ENCODE data around the gene RASSF8. TPM values are rescaled to one million over a fixed set of nuclear protein-coding genes. Genes with fewer than 3 reads are reported as not detected.

The RASSF8 gene
- total RNA-seq, 1 donor from 2014 or later, result 50.5 TPM

- H3K27ac Mint-ChIP-seq (ENCODE audit: unreplicated experiment), result no peak overlapping the region
These were observed 73.8 kb downstream of the RASSF8 start for GRCh38 chr12:26032290-26032689.

GRCh38 chr12:26032719-26033241 is 74.3 kb downstream of the RASSF8 start:
- no peaks in the 10 kb centered on the region for H3K27me3 Mint-ChIP-seq (ENCODE audit: low read depth)
- no peak overlapping the region for H3K27ac Mint-ChIP-seq (ENCODE audit: unreplicated experiment)
- no peaks in the 10 kb centered on the region for H3K36me3 Mint-ChIP-seq (ENCODE audit: low read depth)
- TF ChIP-seq, protein P1, sequence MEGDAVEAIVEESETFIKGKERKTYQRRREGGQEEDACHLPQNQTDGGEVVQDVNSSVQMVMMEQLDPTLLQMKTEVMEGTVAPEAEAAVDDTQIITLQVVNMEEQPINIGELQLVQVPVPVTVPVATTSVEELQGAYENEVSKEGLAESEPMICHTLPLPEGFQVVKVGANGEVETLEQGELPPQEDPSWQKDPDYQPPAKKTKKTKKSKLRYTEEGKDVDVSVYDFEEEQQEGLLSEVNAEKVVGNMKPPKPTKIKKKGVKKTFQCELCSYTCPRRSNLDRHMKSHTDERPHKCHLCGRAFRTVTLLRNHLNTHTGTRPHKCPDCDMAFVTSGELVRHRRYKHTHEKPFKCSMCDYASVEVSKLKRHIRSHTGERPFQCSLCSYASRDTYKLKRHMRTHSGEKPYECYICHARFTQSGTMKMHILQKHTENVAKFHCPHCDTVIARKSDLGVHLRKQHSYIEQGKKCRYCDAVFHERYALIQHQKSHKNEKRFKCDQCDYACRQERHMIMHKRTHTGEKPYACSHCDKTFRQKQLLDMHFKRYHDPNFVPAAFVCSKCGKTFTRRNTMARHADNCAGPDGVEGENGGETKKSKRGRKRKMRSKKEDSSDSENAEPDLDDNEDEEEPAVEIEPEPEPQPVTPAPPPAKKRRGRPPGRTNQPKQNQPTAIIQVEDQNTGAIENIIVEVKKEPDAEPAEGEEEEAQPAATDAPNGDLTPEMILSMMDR (conservative IDR thresholded peaks at IDR 0.05), result no peak
- peaks cover 14% of the 10 kb centered on the region for H3K4me1 Mint-ChIP-seq
- no peaks in the 10 kb centered on the region for H3K9me3 Mint-ChIP-seq
- H3K4me3 Mint-ChIP-seq, result no peak overlapping the region
- DNase-seq (ENCODE audit: low read depth, low spot score), result no peak

More at GRCh38 chr12:26032290-26032689, 73.8 kb downstream of the RASSF8 start:
- Mint-ChIP-seq H3K4me1 (peaks cover 15% of the 10 kb centered on the region), H3K36me3 (ENCODE audit: low read depth) (no peaks in the 10 kb centered on the region), H3K27me3 (ENCODE audit: low read depth) (no peaks in the 10 kb centered on the region), H3K9me3 (no peaks in the 10 kb centered on the region), H3K4me3 (no peak overlapping the region)
- TF ChIP-seq, protein P1 (conservative IDR thresholded peaks at IDR 0.05), result no peak
- no peak for DNase-seq (ENCODE audit: low read depth, low spot score)

DNA sequence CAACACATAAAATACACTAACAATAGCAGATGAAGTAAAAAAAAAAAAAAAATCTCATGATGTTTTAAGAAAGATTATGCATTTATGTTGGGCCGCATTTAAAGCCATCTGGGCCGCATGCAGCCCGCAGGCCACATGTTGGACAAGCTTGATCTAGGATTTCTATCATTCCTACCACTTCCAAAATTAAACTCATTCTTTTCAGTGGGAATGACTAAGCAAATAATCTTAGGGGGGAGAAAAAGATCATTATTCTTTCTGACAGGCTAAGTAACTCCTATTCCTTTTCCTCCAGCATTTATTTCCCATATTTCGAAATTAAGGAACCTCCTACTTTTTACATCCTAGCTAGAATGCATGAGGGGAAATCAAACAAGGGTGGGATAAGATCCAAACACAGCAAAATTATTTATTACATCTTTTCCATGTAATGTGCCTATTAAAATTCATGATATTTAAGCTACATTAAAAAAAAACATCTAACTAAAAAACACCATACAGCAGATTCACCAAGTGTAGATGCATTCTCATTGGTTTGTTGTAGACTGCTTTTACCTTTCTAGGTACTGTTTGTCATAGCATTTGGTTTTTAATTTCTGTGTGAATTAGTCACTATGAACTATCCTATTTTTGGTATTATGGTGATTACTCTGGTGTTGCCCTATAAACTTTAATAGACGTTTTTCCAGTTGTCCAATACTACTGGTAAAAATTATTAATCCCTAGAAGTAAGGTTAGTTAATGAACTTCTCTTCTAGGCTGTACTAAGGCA is 76.1 kb downstream of the RASSF8 start:
- no peak for DNase-seq (ENCODE audit: low read depth, low spot score)
- Mint-ChIP-seq H3K4me3 (no peak overlapping the region), H3K27me3 (ENCODE audit: low read depth) (no peaks in the 10 kb centered on the region), H3K36me3 (ENCODE audit: low read depth) (no peaks in the 10 kb centered on the region), H3K9me3 (no peaks in the 10 kb centered on the region), H3K4me1 (peaks cover 12% of the 10 kb centered on the region), H3K27ac (ENCODE audit: unreplicated experiment) (no peak overlapping the region)
- TF ChIP-seq, protein P1 (conservative IDR thresholded peaks at IDR 0.05), result no peak

- no peak overlapping the region for H3K4me3 Mint-ChIP-seq
- TF ChIP-seq, protein P1 (conservative IDR thresholded peaks at IDR 0.05), result no peak
- no peaks in the 10 kb centered on the region for H3K36me3 Mint-ChIP-seq (ENCODE audit: low read depth)
- no peaks in the 10 kb centered on the region for H3K9me3 Mint-ChIP-seq
- H3K27me3 Mint-ChIP-seq (ENCODE audit: low read depth), result no peaks in the 10 kb centered on the region
- no peak overlapping the region for H3K27ac Mint-ChIP-seq (ENCODE audit: unreplicated experiment)
- peaks cover 12% of the 10 kb centered on the region for H3K4me1 Mint-ChIP-seq
- DNase-seq (ENCODE audit: low read depth, low spot score), result no peak
These were observed 78.4 kb downstream of the RASSF8 start for GRCh38 chr12:26036877-26037276.

GRCh38 chr12:26037615-26038220 is 79.2 kb downstream of the RASSF8 start:
- TF ChIP-seq, protein P1 (conservative IDR thresholded peaks at IDR 0.05), result no peak
- Mint-ChIP-seq H3K36me3 (ENCODE audit: low read depth) (no peaks in the 10 kb centered on the region), H3K27ac (ENCODE audit: unreplicated experiment) (no peak overlapping the region), H3K4me1 (peaks cover 12% of the 10 kb centered on the region), H3K4me3 (no peak overlapping the region), H3K27me3 (ENCODE audit: low read depth) (no peaks in the 10 kb centered on the region), H3K9me3 (no peaks in the 10 kb centered on the region)
- no peak for DNase-seq (ENCODE audit: low read depth, low spot score)
